Keratinocyte (primary cell): ENCODE data around the gene B3GAT3.

Experiments
- EZH2 ChIP-seq: IDR thresholded peaks from one replicate; pipeline ENCODE4 v1.6.1; 2012; ENCODE audit warnings: inconsistent platforms, mild to moderate bottlenecking, low read length, moderate library complexity
- TF ChIP-seq, protein P1 (sequence below), 3 experiments: IDR thresholded peaks in 1 of 3; conservative IDR thresholded peaks in 1 of 3; optimal IDR thresholded peaks in 1 of 3; 2 replicates in 2 of 3; 3 replicates in 1 of 3; pipeline versions ENCODE3 to v1.5.1; 2011; ENCODE audit warnings: low read length in 3 of 3, mild to moderate bottlenecking in 3 of 3, moderate library complexity in 2 of 3, control low read depth in 1 of 3, inconsistent platforms in 1 of 3; ENCODE audit not compliant: insufficient read depth in 2 of 3; ENCODE audit errors: extremely low read depth in 1 of 3

- TF ChIP-seq, protein P1, sequence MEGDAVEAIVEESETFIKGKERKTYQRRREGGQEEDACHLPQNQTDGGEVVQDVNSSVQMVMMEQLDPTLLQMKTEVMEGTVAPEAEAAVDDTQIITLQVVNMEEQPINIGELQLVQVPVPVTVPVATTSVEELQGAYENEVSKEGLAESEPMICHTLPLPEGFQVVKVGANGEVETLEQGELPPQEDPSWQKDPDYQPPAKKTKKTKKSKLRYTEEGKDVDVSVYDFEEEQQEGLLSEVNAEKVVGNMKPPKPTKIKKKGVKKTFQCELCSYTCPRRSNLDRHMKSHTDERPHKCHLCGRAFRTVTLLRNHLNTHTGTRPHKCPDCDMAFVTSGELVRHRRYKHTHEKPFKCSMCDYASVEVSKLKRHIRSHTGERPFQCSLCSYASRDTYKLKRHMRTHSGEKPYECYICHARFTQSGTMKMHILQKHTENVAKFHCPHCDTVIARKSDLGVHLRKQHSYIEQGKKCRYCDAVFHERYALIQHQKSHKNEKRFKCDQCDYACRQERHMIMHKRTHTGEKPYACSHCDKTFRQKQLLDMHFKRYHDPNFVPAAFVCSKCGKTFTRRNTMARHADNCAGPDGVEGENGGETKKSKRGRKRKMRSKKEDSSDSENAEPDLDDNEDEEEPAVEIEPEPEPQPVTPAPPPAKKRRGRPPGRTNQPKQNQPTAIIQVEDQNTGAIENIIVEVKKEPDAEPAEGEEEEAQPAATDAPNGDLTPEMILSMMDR (optimal IDR thresholded peaks at IDR 0.05 in 1 of 3, IDR thresholded peaks at IDR 0.05 in 1 of 3, conservative IDR thresholded peaks at IDR 0.05 in 1 of 3; ENCODE audit: extremely low read depth in 1 of 3, insufficient read depth in 2 of 3, low read length in 3 of 3), result no peak
- no peak for TF ChIP-seq EZH2
Measured at GRCh38 chr11:62621027-62621566, 689 bp downstream of the B3GAT3 start.
